Islet precursor cell (in vitro differentiated cells): ENCODE measurements around the gene DUOX2.
"Not testable (repeated sequence)": the region's sequence is repeated elsewhere in the genome, so short reads cannot be mapped to it uniquely, and the experiment has no call there.

Experiments
- DNase-seq: peaks from one replicate; pipeline ENCODE4 v3.0.0-alpha.2; 2018

Gene DUOX2

GRCh38 chr15:45118131-45118588, 4.2 kb upstream of the DUOX2 start:
- DNase-seq: peak; percentile 95

GRCh38 chr15:45117308-45118130, 3.5 kb upstream of the DUOX2 start:
- DNase-seq: no peak

DNA sequence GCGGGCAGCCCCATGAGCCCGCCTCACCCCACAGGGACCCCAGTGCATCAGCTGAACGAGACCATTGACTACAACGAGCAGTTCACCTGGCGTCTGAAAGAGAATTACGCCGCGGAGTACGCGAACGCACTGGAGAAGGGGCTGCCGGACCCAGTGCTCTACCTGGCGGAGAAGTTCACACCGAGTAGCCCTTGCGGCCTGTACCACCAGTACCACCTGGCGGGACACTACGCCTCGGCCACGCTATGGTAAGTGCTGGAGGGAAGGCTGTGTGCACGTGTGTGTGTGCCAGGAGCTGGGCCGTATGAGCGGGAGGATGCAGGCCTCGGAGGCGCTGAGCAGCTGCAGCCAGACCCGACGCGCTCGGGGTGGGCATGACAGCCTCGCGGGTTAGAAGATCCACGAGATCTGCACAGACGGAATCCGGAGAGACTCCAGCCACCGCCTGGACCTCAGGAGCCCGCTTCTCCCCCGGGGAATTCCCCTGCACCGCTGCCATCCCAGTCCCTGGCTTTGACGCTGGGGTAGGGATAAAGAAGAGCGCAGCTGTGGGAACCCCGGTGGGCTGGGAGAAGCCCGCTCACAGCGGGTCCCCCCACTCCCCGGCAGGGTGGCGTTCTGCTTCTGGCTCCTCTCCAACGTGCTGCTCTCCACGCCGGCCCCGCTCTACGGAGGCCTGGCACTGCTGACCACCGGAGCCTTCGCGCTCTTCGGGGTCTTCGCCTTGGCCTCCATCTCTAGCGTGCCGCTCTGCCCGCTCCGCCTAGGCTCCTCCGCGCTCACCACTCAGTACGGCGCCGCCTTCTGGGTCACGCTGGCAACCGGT, 2.7 kb upstream of the DUOX2 start:
- DNase-seq: no peak

- DNase-seq: no peak
Observed at GRCh38 chr15:45116006-45116481, 2.1 kb upstream of the DUOX2 start.

GRCh38 chr15:45115312-45115820, 1.4 kb upstream of the DUOX2 start:
- no peak for DNase-seq

GRCh38 chr15:45114751-45115085, 746 bp upstream of the DUOX2 start:
- no peak for DNase-seq

DNA sequence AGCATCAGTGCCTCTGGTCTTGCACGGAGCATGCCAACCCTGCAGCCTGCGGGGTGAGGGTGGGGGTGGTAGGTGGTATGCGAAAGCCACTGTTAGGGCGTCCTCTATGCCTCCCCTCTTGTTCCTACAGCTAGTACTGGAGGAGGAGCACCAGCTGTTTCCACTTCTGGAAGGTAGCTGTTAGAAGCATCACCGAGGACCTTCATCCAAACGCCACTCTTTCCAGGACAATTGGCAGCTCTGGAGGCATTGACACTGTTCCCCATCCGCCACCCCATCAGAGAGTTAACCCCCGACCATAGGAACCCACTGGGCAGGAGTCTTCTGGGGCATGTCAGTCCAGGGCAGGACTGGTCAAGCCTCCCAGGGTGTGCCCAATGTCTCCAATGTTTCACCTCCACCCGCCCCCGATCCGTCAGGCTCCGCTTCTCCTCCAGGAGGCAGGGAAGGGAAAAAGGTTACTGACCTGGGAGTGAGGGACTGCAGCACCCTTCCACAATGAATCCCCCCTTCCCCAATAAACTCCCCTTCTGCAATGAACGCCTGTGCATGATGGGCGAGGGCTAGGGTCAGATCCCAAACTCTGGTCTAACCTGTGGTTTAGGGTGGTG, 487 bp downstream of the DUOX2 start:
- DNase-seq: no peak

DNA sequence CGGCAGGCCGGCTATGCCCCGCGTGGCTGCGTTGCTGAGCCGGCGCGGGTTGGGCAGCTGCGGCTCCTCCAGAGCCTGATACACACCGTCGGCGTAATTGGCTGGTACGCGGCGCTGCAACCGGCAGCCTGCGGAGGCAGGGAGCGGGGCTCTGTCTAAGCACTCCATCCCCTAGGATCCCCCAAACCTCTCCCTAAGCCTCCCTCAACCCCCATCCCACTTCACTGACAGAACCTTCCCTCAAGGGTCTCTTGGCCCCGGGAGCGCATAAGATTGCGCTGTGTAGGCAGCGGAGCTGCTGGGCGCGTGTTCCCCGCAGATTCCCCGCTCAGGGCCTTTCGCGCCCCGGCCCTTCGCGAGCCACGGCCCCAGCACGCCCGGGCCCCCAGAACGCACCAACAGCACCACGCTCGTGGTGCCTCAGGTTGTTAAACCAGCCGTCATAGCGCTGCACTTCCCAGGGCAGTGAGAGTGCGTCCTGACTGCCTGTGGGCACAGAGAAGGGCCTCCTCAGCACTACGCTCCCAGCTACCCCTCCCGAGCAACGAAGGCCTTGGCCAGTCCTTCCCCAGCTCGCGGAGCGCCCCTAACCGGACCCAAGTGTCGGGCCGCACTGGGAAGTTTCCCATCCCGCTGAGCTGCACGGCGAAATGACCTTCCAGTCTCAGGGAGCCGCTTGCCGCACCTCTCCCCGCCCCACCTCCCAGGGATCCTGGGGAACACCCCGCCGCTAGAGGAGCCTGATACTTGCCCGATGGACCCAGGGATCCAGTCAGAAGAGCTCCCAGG, 1.2 kb downstream of the DUOX2 start:
- no peak for DNase-seq

DNA sequence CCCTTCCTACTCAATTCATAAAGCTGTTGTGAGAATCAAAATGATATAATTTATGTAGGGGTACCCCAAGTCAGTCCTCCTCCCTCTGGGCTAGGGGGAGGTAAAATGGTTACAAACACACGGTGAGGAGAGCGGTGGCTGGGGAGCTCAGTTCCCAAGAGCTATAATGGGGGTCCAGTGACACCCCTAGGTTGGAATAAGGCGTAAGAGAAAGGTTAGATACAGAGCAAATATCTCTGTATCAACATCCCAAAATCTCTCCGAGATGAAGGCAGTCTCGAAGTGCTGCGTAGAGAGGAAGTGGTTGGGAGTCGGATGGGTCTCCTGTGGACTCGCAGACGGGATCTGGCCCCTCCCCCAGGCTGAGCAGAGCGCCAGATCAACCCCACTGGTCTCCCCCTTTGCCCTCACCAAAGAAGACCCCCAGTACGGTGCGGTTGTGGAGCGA, 1.8 kb downstream of the DUOX2 start:
- DNase-seq: no peak

DNA sequence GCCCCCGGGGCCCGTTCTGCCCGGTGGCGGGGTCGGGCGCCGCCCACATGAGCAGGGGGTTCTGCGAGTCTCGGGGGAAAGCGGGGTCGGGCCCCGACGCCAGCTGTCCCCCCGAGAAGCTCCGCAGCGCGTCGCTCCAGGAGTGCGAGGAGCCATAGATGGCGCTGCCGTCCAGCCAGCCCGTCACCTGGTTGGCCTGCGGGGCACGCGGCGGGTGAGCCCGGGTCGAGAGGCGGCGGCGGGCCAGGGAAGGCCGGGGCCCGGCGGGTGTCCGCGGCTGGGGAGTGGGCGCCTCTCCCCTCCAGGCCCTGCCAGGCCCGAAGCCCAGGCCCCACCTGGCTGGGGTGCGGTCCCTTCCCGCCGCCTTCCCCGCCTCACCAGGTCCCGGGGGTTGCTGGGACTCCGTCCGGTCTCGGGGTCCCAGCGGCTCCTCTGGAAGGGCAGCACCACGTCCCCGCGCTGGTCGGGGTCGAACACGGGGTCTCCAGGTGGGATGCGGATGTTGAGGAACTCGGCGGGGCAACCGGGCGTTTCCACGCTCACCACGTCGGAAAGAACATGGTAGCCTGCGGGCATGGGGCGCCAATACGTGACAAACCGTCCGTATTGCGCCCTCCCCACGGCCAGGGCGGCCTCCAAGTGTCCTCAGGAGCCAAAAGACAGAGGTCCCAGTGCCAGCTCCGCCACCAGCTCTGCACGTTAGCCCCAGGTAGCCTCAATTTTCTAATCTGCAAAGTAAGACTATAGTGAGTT, 2.4 kb downstream of the DUOX2 start:
- DNase-seq: no peak

- no peak for DNase-seq
Observed at GRCh38 chr15:45110256-45110820, 3.6 kb downstream of the DUOX2 start.

DNA sequence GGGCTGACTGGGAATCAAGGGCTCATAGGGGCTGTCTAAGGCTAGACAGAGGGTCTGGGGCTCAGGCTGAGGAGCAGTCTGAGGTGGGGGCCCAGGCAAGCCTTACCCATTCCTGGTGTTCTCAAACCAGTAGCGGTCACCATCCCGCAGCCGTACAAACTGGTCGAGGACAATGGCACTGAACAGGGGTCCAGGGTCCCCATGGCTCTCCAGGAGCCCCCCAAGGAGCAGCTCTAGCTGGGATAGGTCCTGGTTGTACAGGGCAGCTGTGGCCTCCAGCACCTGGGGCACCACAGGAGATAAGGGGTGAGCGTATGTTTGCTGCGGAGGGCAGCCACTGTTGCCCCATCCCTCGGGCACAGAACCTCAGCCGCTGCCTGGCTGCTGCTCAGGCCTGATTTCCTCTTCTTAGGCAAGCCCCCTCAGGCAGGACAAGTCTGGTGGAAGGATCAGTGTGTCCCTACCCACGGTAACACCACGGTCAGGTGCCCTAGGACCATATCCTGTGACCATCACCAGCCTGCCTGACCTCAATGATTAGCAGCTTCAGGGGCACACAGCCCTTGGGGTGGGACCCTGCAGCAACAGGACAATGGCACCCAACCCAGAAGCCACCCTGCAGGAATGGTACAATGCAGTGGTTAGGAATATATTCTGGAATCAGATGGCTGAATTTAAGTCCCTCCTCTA, 5.9 kb downstream of the DUOX2 start:
- DNase-seq: no peak

GRCh38 chr15:45106002-45106790, 7.8 kb downstream of the DUOX2 start:
- no peak for DNase-seq

- DNase-seq: no peak
Observed at GRCh38 chr15:45105586-45105985, 8.4 kb downstream of the DUOX2 start.

- DNase-seq: not testable (repeated sequence)
Observed at GRCh38 chr15:45104170-45104569, 9.8 kb downstream of the DUOX2 start.

GRCh38 chr15:45102226-45102625, 11.7 kb downstream of the DUOX2 start:
- DNase-seq: no peak

GRCh38 chr15:45101749-45102148, 12.2 kb downstream of the DUOX2 start:
- no peak for DNase-seq

GRCh38 chr15:45100884-45101625, 12.9 kb downstream of the DUOX2 start:
- no peak for DNase-seq

GRCh38 chr15:45099549-45100165, 14.3 kb downstream of the DUOX2 start:
- no peak for DNase-seq
